ENCODE measurements around the gene L3MBTL1.

The L3MBTL1 gene

DNA sequence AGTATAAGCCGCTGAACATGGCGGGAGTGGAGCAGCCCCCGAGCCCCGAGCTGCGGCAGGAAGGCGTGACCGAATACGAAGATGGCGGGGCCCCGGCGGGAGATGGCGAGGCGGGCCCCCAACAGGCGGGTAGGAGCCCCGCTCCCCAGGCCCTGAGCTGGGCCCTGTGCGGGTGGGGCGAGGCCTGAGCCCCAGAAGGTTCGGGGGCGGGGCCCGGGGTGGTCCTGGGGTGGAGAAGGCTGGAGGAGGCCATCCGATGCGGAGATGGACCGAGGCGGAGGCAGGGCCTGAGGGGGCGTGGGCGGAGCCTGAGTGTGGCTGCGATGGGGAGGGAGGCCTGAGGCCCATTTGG lies 7.1 kb downstream of the L3MBTL1 start:
- H3K4me3 ChIP-seq (ENCODE audit: control insufficient read depth, low read depth, low read length), result peak overlapping the region; percentile 62
- DNase-seq (ENCODE audit: low read depth), result no peak
- TF ChIP-seq, protein P1, sequence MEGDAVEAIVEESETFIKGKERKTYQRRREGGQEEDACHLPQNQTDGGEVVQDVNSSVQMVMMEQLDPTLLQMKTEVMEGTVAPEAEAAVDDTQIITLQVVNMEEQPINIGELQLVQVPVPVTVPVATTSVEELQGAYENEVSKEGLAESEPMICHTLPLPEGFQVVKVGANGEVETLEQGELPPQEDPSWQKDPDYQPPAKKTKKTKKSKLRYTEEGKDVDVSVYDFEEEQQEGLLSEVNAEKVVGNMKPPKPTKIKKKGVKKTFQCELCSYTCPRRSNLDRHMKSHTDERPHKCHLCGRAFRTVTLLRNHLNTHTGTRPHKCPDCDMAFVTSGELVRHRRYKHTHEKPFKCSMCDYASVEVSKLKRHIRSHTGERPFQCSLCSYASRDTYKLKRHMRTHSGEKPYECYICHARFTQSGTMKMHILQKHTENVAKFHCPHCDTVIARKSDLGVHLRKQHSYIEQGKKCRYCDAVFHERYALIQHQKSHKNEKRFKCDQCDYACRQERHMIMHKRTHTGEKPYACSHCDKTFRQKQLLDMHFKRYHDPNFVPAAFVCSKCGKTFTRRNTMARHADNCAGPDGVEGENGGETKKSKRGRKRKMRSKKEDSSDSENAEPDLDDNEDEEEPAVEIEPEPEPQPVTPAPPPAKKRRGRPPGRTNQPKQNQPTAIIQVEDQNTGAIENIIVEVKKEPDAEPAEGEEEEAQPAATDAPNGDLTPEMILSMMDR (conservative IDR thresholded peaks at IDR 0.05; ENCODE audit: control insufficient read depth, insufficient read depth, low read depth, low read length), result no peak

DNA sequence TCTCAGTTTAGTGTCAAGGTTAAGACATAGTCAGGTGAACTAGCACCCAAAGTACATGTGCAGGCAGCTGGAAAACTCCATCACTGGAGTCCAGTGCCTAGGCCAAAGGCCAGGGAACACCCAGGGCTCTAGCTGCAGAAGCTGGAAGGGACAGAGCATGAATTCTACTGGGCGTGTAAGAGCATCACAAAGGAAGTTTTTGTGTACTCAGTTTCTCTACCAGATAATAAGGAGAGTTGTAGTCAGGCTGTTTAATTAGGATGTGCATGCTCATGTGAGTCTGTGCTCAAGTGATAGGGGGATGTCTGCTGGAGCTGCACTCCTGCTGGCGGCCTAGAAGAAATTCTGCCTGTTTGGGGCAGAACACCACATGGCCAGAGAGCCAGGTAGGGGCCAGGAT lies 8.1 kb downstream of the L3MBTL1 start:
- no peak for DNase-seq (ENCODE audit: low read depth)
- H3K4me3 ChIP-seq (ENCODE audit: control insufficient read depth, low read depth, low read length), result no peak overlapping the region
- TF ChIP-seq, protein P1 (conservative IDR thresholded peaks at IDR 0.05; ENCODE audit: control insufficient read depth, insufficient read depth, low read depth, low read length), result no peak

DNA sequence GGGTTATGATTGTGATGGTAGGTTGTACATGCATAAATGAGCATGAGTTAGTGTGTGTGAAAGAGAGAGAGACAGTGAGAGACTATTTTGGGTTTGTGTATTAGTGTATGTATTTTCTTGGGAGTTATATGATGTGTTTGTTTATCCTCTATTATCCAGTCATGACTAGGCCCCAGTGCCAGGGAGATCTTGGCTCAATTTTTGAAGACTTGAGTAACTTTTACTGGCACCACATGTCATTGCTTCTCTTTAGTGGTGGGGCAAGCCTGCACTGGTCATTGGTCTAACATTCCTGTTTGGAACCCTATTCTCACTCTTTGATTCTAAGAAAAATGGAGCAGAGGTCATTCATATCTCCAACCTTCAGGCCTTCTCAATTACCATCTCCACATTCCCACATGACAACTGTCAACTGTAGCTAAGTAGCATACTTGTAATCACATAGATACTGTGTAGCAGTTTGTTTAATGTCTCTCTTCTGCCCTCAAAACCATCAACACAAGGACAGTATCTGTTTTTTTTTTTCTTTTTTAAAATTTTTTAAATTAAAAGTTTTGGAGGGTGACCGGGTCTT lies 8.8 kb downstream of the L3MBTL1 start:
- TF ChIP-seq, protein P1 (conservative IDR thresholded peaks at IDR 0.05; ENCODE audit: control insufficient read depth, insufficient read depth, low read depth, low read length), result no peak
- no peak overlapping the region for H3K4me3 ChIP-seq (ENCODE audit: control insufficient read depth, low read depth, low read length)
- DNase-seq (ENCODE audit: low read depth), result no peak

DNA sequence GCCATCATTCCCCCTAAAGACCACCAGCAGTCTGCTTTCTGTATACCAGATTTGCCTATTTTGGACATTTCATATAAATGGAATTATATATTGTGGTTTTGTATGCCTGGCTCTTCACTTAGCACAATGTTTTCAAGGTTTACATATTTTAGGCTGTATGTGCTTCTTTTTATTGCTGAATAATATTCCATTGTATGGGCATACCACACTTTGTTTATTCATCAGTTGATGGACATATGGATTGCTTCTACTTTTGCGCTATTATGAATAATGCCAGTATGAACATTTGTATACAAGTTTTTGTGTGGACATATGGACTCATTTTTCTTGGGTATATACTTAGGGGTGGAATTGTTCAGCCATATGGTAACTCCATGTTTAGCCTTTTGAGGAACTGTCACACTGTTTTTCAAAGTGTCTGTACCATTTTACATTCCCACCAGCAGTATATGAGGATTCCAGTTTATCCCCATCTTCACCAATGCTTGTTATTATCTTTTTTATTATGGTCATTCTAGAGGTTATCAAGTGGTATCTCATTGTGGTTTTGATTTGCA lies 12.7 kb downstream of the L3MBTL1 start:
- TF ChIP-seq, protein P1 (conservative IDR thresholded peaks at IDR 0.05; ENCODE audit: control insufficient read depth, insufficient read depth, low read depth, low read length), result no peak
- DNase-seq (ENCODE audit: low read depth), result no peak
- no peak overlapping the region for H3K4me3 ChIP-seq (ENCODE audit: control insufficient read depth, low read depth, low read length)

DNA sequence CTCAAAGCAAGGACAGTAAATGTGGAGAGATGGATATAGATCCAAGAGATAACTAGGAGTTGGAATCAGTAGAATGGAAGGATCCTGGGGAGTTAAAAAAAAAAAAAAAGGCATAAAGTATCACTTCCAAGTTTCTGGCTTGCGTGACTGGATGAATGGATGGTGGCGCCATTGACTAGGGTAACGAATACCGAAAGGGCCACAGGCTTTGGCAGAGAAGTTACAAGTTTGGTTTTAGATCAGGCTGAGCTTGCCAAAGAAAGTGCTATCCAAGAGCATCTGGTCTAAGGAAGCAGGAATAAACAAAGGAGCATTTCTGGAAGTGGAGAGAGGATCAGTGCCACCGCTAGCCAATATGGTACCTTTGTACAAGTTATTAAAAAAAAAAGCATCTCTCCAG lies 17.5 kb downstream of the L3MBTL1 start:
- DNase-seq (ENCODE audit: low read depth), result no peak
- TF ChIP-seq, protein P1 (conservative IDR thresholded peaks at IDR 0.05; ENCODE audit: control insufficient read depth, insufficient read depth, low read depth, low read length), result no peak
- H3K4me3 ChIP-seq (ENCODE audit: control insufficient read depth, low read depth, low read length), result no peak overlapping the region

DNA sequence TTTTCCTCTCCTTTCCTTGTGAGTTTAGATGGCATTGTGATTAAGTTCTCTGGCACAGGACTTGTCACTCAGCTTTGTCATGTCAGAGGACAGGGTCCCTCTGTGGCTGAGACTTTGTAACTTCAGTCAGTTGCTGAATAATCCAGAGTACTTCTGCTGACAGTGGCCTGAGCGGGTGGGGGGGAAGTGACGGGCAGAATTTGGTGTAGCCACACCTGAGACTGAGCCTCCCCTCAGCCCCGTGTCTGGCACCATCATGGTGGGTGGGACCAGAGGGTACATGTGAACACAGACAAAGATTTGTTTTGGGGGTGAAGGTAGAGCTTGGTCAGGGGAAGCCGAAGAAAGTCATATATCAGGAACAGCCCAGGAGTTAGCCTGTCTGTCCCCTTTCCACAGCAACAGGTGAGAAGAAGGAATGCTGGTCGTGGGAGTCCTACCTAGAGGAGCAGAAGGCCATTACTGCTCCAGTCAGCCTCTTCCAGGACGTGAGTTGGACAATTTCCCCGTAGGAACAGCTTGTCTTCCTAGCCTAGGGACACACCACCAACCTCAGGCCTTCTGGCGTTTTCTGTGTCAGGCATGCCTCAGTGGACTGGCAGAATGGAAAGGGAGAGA lies 20.9 kb downstream of the L3MBTL1 start:
- TF ChIP-seq, protein P1 (conservative IDR thresholded peaks at IDR 0.05; ENCODE audit: control insufficient read depth, insufficient read depth, low read depth, low read length), result no peak
- no peak for DNase-seq (ENCODE audit: low read depth)
- no peak overlapping the region for H3K4me3 ChIP-seq (ENCODE audit: control insufficient read depth, low read depth, low read length)
